Peyer's patch (tissue), 4 donors: ENCODE results near the gene RTP5. TPM values are rescaled to one million over a fixed set of nuclear protein-coding genes. Genes with fewer than 3 reads are reported as not detected.
"Not testable (repeated sequence)": the region's sequence is repeated elsewhere in the genome, so short reads cannot be mapped to it uniquely, and the experiment has no call there.

Source experiments
- DNase-seq, 3 donors: peaks; one replicate each; pipeline ENCODE4 v3.0.0-alpha.2; 2017 to 2019
- H3K27ac ChIP-seq, 4 donors: fragments of 200-600 bp; sonication (generic); one replicate each; pipeline ENCODE4 v1.5.1; 2016 to 2019
- H3K27me3 ChIP-seq, 2 donors: fragments of 200-600 bp; sonication (generic); one replicate each; pipeline ENCODE4 v1.5.1; 2019
- H3K36me3 ChIP-seq, 3 donors: fragments of 200-600 bp; sonication (generic); one replicate each; pipeline ENCODE4 v1.5.1; 2016 to 2019
- H3K4me1 ChIP-seq, 4 donors: fragments of 200-600 bp; sonication (generic); one replicate each; pipeline ENCODE4 v1.5.1; 2016 to 2019
- H3K4me3 ChIP-seq, 4 donors: fragments of 200-600 bp; sonication (generic); 1 replicate in 3 of 4; 2 replicates in 1 of 4; pipeline ENCODE4 v1.5.1; 2016 to 2019; ENCODE audit warnings: mild to moderate bottlenecking in 1 of 4
- H3K9me3 ChIP-seq, 4 donors: fragments of 200-600 bp; sonication (generic); one replicate each; pipeline ENCODE4 v1.5.1; 2016 to 2019; ENCODE audit warnings: mild to moderate bottlenecking in 1 of 4
- CTCF ChIP-seq, 6 experiments: fragments of 450-650 bp in 4 of 6; fragments of 200-600 bp in 2 of 6; sonication (generic) in 1 of 6; IDR thresholded peaks; one replicate each; pipeline ENCODE4 v1.5.1; 2017 to 2019; ENCODE audit warnings: antibody characterized with exemption in 6 of 6, mild to moderate bottlenecking in 3 of 6, moderate library complexity in 1 of 6
- POLR2A ChIP-seq, 2 donors: fragments of 450-650 bp; IDR thresholded peaks; one replicate each; pipeline ENCODE4 v1.5.1; 2017; ENCODE audit warnings: antibody characterized with exemption in 2 of 2, mild to moderate bottlenecking in 2 of 2, moderate library complexity in 2 of 2
- total RNA-seq, 4 donors: library from RNA; depleted of rRNA; stranded (reverse); fragments of >200 nt; gene quantifications; one replicate each; pipeline ENCODE4 v1.1.0, GENCODE V29; 2016

The RTP5 gene
- total RNA-seq: under 1 TPM in 1 of 4 donors, not detected in 3; 0.54 TPM

GRCh38 chr2:241869087-241869961 is at the start of gene RTP5:
TSS of gene RTP5 (plus strand) at chr2:241869729. CDS start at chr2:241869757, 28 bp downstream.
- Histone ChIP-seq H3K27me3 (no peaks in the 10 kb centered on the region), H3K27ac (peak within 1 kb of the TSS in 1 of 4 donors; percentile 53), H3K36me3 (no peaks in the 10 kb centered on the region), H3K4me3 (no peak within 1 kb of the TSS), H3K9me3 (no peaks in the 10 kb centered on the region), H3K4me1 (peaks cover 0 to 6% (median under 1%) of the 10 kb centered on the region in 4 donors)
- no peak for DNase-seq
- no peak for TF ChIP-seq POLR2A (IDR thresholded peaks at IDR 0.05)
- TF ChIP-seq CTCF (IDR thresholded peaks at IDR 0.05): no peak

GRCh38 chr2:241819947-241820624 is 49.4 kb upstream of the RTP5 start:
- peak in 1 of 3 donors; percentile 14 for DNase-seq

GRCh38 chr2:241820625-241821384 is 48.7 kb upstream of the RTP5 start:
- Histone ChIP-seq H3K36me3 (no peaks in the 10 kb centered on the region), H3K27ac (no peak overlapping the region), H3K27me3 (no peaks in the 10 kb centered on the region), H3K9me3 (no peaks in the 10 kb centered on the region), H3K4me1 (peaks cover 0 to 6% (median 0%) of the 10 kb centered on the region in 4 donors), H3K4me3 (no peak overlapping the region)
- TF ChIP-seq POLR2A (IDR thresholded peaks at IDR 0.05): no peak
- DNase-seq: peak in 1 of 3 donors; percentile 14

More at GRCh38 chr2:241819947-241820624, 49.4 kb upstream of the RTP5 start:
- H3K27me3 ChIP-seq, H3K36me3 ChIP-seq, H3K9me3 ChIP-seq, H3K4me1 ChIP-seq, H3K4me3 ChIP-seq, H3K27ac ChIP-seq: not testable (repeated sequence)

- no peaks in the 10 kb centered on the region for H3K36me3 ChIP-seq
- TF ChIP-seq CTCF (IDR thresholded peaks at IDR 0.05) (no peak), POLR2A (IDR thresholded peaks at IDR 0.05) (no peak)
- H3K4me1 ChIP-seq: peaks cover 0 to 5% (median 0%) of the 10 kb centered on the region in 4 donors
- H3K4me3 ChIP-seq: no peak overlapping the region
- no peaks in the 10 kb centered on the region for H3K27me3 ChIP-seq
- H3K27ac ChIP-seq: no peak overlapping the region
- peaks cover 0 to under 1% (median 0%) of the 10 kb centered on the region in 4 donors for H3K9me3 ChIP-seq
- peak in 1 of 3 donors; percentile 8 for DNase-seq
These were observed 47.9 kb upstream of the RTP5 start for GRCh38 chr2:241821460-241822263.

GRCh38 chr2:241822264-241822623 is 47.3 kb upstream of the RTP5 start:
- H3K4me3 ChIP-seq: no peak overlapping the region
- no peaks in the 10 kb centered on the region for H3K4me1 ChIP-seq
- H3K27me3 ChIP-seq: no peaks in the 10 kb centered on the region
- no peak overlapping the region for H3K27ac ChIP-seq
- no peak for TF ChIP-seq CTCF (IDR thresholded peaks at IDR 0.05)
- no peak for TF ChIP-seq POLR2A (IDR thresholded peaks at IDR 0.05)
- no peaks in the 10 kb centered on the region for H3K36me3 ChIP-seq
- peaks cover 0 to 6% (median 0%) of the 10 kb centered on the region in 4 donors for H3K9me3 ChIP-seq
- no peak for DNase-seq

- H3K4me1 ChIP-seq, H3K27me3 ChIP-seq, DNase-seq, H3K27ac ChIP-seq, H3K4me3 ChIP-seq, H3K36me3 ChIP-seq: not testable (repeated sequence)
- H3K9me3 ChIP-seq: peaks cover 0 to 10% (median 0%) of the 10 kb centered on the region in 4 donors
These were observed 45.7 kb upstream of the RTP5 start for GRCh38 chr2:241823531-241824437.
